GM21423 (cell line): ENCODE measurements around the gene WDR53.
"Not testable (repeated sequence)": the region's sequence is repeated elsewhere in the genome, so short reads cannot be mapped to it uniquely, and the experiment has no call there.

ENCODE experiments used
- ATAC-seq: cut with Tn5 transposase; IDR thresholded peaks from one replicate; pipeline ENCODE4 v1.9.1; 2021; ENCODE audit warnings: mild to moderate bottlenecking, moderate library complexity; ENCODE audit not compliant: unreplicated experiment

The WDR53 gene

DNA sequence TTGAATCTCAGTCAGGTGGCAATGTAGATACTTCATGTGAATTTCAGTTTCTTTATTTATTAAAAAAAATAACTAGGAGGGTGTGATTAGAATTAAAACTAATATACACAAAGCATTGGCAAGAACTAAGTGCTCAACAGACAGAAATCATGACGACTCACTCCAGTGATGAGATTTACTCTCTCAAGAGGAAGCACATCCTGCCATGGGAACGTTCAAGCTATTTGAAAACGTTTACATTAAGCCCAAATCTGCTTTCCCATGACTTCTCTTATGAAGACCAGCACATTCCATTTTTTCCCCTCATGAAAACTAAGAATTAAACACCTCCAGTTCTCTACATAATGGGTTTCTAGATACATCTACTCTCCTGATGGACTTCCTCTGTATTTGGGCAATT lies 8.5 kb downstream of the WDR53 start:
- no peak for ATAC-seq

DNA sequence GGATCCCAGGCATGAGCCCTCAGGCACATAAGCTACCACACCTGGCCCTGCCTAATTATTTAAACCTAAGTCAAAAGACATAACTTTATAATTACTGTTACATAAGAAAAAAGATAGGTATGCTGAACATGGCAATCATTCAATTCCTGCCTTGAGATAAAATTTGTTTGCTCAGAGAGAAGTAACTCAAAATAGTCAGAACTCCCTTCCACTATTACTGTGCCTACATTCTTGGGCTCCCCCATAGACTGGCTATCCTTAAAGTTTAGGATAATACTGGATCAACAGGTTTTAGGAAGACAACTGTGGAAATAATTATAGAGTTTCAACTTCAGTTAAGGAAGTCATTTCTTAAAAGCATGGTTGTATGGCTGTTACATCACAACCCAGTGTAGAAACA lies 9.9 kb downstream of the WDR53 start:
- ATAC-seq, result no peak

- ATAC-seq, result no peak
Measured at GRCh38 chr3:196557236-196557635, 11.1 kb downstream of the WDR53 start.

- ATAC-seq, result no peak
Measured at GRCh38 chr3:196555295-196555694, 13.1 kb downstream of the WDR53 start.

GRCh38 chr3:196554205-196554604 lies 14.1 kb downstream of the WDR53 start:
- ATAC-seq, result no peak

GRCh38 chr3:196553551-196553950 lies 14.8 kb downstream of the WDR53 start:
- ATAC-seq, result no peak

DNA sequence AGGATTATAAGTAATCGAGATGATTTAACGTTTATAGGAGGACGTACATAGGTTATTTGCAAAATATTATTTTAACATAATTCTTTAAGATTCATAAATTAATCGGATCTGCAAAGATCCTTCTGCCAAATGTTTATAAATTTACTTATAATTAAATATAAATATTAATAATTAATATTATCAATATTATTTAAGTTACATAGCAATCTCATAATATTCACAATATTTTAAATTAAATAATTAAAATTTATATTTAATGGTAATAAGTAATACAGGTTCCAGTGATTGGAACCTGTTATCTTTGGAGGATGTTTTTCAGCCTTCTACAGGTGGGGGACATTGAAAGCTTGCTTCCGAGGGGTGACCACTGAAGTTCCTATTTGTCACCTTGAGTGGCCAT lies 16.1 kb downstream of the WDR53 start:
- no peak for ATAC-seq

GRCh38 chr3:196550172-196550571 lies 18.2 kb downstream of the WDR53 start:
- not testable (repeated sequence) for ATAC-seq

GRCh38 chr3:196549312-196549711 lies 19.0 kb downstream of the WDR53 start:
- ATAC-seq, result not testable (repeated sequence)

DNA sequence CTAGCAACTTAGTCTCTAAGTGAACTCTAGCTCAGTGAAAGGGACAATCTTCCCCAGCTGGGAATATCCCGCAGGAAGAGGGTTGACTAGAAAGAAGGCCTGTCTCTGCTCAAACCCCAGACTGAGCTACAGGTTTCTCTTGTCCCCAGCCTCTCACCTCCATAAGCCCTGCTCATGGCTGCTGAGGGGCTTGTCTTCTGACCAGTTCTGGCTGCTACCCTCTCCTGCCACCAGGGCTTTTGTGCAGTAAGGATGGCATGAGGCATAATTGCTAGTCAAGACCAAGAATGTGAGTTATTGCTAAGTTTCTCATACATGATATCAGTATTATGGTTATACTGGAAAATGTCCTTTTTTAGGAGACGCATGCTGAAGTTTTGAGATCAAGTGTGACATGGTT lies 21.3 kb downstream of the WDR53 start:
- no peak for ATAC-seq

DNA sequence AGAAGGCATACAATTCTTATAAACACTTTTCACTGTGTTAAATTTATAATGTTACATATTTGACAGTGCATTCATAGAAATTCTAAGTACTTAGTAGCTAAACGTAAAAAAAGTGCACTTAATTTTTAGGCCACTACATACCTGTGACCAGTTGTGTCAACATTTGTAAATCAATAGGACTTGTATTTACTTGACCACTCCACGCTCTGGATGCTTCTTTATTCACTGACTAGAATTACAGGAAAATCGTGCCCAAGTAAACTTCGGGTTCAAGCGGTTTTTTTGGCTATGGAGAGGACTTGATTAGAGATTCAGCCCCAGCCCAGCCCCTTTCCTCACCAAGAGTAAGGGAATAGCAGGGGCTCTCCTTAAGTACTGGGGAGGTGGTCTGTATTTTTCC lies 21.8 kb downstream of the WDR53 start:
- no peak for ATAC-seq

DNA sequence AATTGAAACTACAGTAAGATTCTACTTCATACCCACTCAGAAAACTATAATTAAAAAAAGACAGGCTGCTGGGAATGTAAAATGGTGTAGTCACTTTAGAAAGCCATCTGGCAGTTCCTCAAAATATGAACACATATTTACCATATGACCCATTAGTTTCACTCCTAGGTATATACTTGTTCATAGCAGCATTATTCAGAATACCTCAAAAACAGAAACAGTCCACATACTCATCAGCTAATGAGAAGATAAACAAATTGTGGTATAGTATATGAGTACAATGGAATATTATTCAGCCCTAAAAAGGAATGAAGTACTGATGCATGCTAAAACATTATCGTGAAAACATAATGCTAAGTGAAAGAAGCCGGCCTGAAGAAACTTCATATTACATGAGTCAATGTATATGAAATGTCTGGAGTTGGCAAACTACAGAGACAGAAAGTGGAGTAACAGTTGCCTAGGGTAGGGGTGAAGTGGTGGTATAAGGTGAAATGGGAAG lies 23.8 kb downstream of the WDR53 start:
- ATAC-seq, result no peak

GRCh38 chr3:196541684-196542445 lies 26.5 kb downstream of the WDR53 start:
- ATAC-seq, result no peak

DNA sequence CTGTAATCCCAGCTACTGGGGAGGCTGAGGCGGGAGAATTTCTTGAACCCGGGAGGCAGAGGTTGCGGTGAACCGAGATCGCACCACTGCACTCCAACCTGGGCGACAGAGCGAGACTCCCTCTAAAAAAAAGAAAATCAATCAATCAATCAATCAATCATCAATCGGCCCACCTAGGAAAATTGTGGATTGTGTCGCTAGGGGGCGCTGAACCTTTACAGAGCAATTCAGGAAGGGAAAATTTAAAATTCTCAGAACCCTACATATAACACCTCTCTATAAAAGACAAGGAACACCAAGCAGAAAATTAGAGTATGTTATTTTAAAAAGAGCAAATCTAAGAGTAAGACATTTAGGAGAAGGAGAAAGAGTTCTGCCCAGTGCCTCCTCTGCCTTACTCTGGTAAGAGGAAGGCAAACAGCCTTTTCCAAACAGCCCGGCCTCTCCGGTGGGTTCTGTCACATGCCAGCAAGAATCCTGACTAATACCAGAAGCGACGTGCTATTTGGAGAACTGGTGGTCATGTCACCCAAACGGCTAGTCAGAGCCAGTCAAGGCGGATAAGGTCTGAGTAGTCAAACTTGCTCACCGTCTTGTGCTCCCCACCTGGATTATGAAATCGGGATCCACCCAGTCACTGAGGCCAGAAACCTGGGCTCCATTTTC lies 30.9 kb downstream of the WDR53 start:
- no peak for ATAC-seq

DNA sequence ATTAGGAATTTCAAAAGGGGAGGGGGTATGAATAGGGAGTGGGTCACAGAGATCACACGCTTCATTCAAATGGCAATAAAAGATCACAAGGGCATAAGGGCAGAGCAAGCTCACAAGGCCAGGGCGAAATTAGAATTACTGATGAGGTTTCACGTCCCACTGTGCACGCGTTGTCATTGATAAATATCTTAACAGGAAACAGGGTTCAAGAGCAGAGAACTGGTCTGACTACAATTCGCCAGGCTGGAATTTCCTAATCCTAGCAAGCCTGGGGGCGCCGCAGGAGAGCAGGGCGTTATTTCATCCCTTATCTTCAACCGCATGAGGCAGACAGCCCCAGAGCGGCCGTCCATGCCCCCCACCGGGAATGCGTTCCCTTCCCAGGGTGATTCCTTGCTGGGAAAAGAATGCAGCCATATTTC lies 35.1 kb downstream of the WDR53 start:
- ATAC-seq, result no peak

DNA sequence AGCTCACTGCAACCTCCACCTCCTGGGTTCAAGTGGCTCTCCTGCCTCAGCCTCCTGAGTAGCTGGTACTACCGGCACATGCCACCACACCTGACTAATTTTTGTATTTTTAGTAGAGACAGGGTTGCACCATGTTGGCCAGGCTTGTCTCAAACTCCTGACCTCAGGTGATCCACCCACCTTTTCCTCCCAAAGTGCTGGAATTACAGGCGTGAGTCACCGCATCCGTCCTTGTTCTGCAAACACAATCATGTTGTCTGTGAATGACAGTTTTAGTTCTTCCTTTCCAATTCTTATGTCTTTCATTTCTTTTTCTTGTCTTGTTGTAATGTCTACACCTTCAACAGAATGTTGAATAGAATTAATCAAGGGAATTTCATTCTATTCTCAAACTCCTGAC lies 36.9 kb downstream of the WDR53 start:
- no peak for ATAC-seq

- ATAC-seq, result peak; percentile 91
Measured at GRCh38 chr3:196528639-196529233, 39.6 kb downstream of the WDR53 start.

DNA sequence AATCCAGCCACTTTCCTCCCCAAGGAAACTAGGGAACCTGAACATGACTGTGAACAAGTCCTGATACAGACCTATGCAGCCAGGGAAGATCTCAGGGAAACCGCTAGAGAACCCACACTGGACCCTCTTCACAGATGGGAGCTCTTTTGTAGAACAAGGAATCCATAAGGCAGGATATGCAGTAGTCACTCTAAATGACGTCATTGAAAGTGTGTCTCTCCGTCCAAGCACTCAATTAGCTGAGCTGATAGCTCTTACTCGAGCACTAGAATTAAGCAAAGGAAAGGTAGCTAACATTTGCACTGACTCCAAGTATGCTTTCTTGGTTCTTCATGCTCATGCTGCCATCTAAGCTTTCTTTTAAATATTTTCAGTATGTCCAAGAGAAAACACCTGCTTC lies 43.2 kb downstream of the WDR53 start:
- no peak for ATAC-seq

DNA sequence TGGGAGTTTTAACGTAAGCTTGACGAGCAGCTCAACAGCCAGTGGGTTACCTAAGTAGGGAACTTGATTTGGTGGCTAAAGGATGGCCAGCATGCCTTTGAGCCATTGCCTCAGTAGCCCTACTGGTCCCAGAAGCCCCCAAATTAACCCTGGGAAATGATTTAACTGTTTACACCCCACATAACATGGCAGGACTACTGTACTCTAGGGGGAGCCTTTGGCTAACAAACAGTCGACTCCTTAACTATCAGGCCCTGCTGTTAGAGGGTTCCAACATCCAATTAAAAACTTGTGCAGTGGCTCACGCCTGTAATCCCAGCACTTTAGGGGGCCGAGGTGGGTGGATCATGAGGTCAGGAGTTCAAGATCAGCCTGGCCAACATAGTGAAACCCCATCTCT lies 43.8 kb downstream of the WDR53 start:
- no peak for ATAC-seq

DNA sequence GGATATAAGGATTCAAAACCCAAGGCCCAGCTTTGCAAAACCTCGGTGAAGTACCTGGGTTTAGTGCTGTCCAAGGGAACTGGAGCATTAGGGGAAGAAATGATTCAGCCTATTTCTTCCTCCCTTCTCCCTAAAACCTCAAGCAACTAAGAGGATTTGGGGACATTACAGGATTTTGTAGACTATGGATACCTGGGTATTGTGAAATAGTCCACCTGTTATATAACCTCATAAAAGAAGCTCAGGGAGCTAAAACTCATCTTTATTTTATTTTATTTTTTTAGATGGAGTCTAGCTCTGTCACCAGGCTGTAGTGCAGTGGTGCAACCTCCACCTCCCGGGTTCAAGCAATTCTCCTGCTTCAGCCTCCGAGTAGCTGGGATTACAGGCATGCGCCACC lies 44.5 kb downstream of the WDR53 start:
- ATAC-seq, result no peak

DNA sequence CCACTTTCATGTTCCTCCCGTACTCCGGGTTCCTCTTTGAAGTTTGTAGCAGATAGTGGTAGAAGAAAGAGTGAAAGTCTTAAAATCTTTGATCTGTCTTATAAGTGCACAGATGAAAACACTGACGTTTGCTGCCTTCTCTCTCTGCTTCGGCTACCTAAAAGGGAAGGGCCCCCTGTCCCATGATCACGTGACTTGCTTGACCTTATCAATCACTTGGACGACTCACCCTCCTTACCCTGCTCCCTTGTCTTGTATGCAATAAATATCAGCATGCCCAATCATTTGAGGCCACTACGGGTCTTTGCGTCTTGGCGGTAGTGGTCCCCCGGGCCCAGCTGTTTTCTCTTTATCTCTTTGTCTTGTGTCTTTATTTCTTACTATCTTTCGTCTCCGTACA lies 47.1 kb downstream of the WDR53 start:
- not testable (repeated sequence) for ATAC-seq

DNA sequence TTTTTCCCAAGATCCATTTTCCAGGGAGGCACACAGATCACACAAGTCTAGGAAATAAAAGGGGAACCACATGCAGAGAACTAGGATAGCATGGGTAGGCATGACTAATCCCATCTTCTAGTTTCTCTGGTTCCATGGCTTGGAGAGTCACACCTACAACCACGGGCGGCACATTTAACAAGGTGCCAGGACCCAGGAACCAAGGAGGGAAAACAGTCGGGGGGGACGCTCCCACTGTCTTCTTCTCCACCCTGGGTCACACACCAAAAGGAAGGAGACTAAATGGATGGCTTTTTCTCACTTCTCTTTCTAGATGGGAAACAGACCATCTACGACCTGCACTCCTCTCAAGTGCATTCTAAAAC lies 48.7 kb downstream of the WDR53 start:
- ATAC-seq, result no peak
